NCI-H146 treated with DMSO at 0.1 percent for 48 hours (cell line): ENCODE data around the gene CLTB.

Experiments used
- DNase-seq: peaks from one replicate; lab custom pipeline; 2025; ENCODE audit not compliant: unreplicated experiment; lab: John Stamatoyannopoulos, UW

Gene CLTB

GRCh38 chr5:176405656-176406435, 10.5 kb downstream of the CLTB start:
- DNase-seq: no peak

- DNase-seq: no peak
Observed at GRCh38 chr5:176401281-176402205, 14.8 kb downstream of the CLTB start.

GRCh38 chr5:176400382-176401156, 15.8 kb downstream of the CLTB start:
- no peak for DNase-seq

- DNase-seq: no peak
Observed at GRCh38 chr5:176397736-176398420, 18.5 kb downstream of the CLTB start.

- DNase-seq: no peak
Observed at GRCh38 chr5:176396330-176396729, 20.0 kb downstream of the CLTB start.

GRCh38 chr5:176394881-176395675, 21.3 kb downstream of the CLTB start:
- no peak for DNase-seq

- no peak for DNase-seq
Observed at GRCh38 chr5:176394096-176394495, 22.2 kb downstream of the CLTB start.

- no peak for DNase-seq
Observed at GRCh38 chr5:176392526-176392925, 23.8 kb downstream of the CLTB start.

GRCh38 chr5:176391999-176392398, 24.3 kb downstream of the CLTB start:
- DNase-seq: no peak

- no peak for DNase-seq
Observed at GRCh38 chr5:176391479-176391878, 24.9 kb downstream of the CLTB start.

- no peak for DNase-seq
Observed at GRCh38 chr5:176389135-176390123, 26.9 kb downstream of the CLTB start.

- peak; percentile 91 for DNase-seq
Observed at GRCh38 chr5:176388444-176389134, 27.8 kb downstream of the CLTB start, which contains the start of the genes HIGD2A and NOP16. HIGD2A (plus strand) TSS chr5:176388751; CDS start chr5:176388820, 69 bp downstream. NOP16 (minus strand) TSS chr5:176388598; CDS start chr5:176388539, 59 bp downstream.

- DNase-seq: peak; percentile 4
Observed at GRCh38 chr5:176388003-176388443, 28.3 kb downstream of the CLTB start.

GRCh38 chr5:176387384-176387925, 28.9 kb downstream of the CLTB start:
- DNase-seq: no peak

- DNase-seq: no peak
Observed at GRCh38 chr5:176386491-176386890, 29.8 kb downstream of the CLTB start.

GRCh38 chr5:176384991-176385390, 31.3 kb downstream of the CLTB start:
- DNase-seq: no peak

GRCh38 chr5:176384366-176384930, 31.9 kb downstream of the CLTB start:
- no peak for DNase-seq
